SK-N-SH treated with all-trans-retinoic acid at 6 μM for 48 hours (cell line): ENCODE measurements around the gene ZNF488.

Experiments
- ATAC-seq: fragments of 200-7000 bp; cut with Tn5 transposase; 3 replicates; pipeline ENCODE4 v1.9.1; 2020; ENCODE audit warnings: mild to moderate bottlenecking, moderate library complexity
- ARNTL ChIP-seq: fragments of 450-650 bp; formaldehyde crosslinking; IDR thresholded peaks from 2 replicates; pipeline ENCODE4 v1.5.0; 2020; ENCODE audit warnings: low read depth, mild to moderate bottlenecking, moderate library complexity, borderline replicate concordance
- CSDC2 ChIP-seq: fragments of 250-450 bp; sonication (Bioruptor Pico); IDR thresholded peaks from 2 replicates; pipeline ENCODE4 v1.5.0; 2020; ENCODE audit warnings: mild to moderate bottlenecking, moderate library complexity
- ESRRG ChIP-seq: fragments of 250-450 bp; sonication (Bioruptor Pico); IDR thresholded peaks from 2 replicates; pipeline ENCODE4 v1.6.1; 2021; ENCODE audit warnings: mild to moderate bottlenecking
- ISL1 ChIP-seq: fragments of 250-450 bp; sonication (Bioruptor Pico); IDR thresholded peaks from 2 replicates; pipeline ENCODE4 v2.1.2; 2022; ENCODE audit warnings: mild to moderate bottlenecking, moderate library complexity
- RARB ChIP-seq: fragments of 250-450 bp; sonication (Bioruptor Pico); IDR thresholded peaks from 2 replicates; pipeline ENCODE4 v1.8.0; 2021; ENCODE audit warnings: mild to moderate bottlenecking, moderate library complexity
- SNAI2 ChIP-seq: fragments of 250-450 bp; sonication (Bioruptor Pico); IDR thresholded peaks from 2 replicates; pipeline ENCODE4 v1.5.0; 2020; ENCODE audit warnings: mild to moderate bottlenecking, moderate library complexity
- TOX ChIP-seq: fragments of 250-450 bp; sonication (Bioruptor Pico); IDR thresholded peaks from 2 replicates; pipeline ENCODE4 v1.8.0; 2021; ENCODE audit warnings: mild to moderate bottlenecking, moderate library complexity, borderline replicate concordance
- ZC3H10 ChIP-seq: fragments of 250-450 bp; sonication (Bioruptor Pico); IDR thresholded peaks from 2 replicates; pipeline ENCODE4 v1.5.1; 2021; ENCODE audit warnings: mild to moderate bottlenecking, moderate library complexity
- ZFP3 ChIP-seq: fragments of 250-450 bp; sonication (Bioruptor Pico); IDR thresholded peaks from 2 replicates; pipeline ENCODE4 v1.5.0; 2020; ENCODE audit warnings: mild to moderate bottlenecking, moderate library complexity
- ZNF565 ChIP-seq: fragments of 450-650 bp; formaldehyde crosslinking; conservative IDR thresholded peaks from 2 replicates; pipeline ENCODE4 v1.5.0; 2020; ENCODE audit warnings: low read depth, mild to moderate bottlenecking, moderate library complexity
- ZNF70 ChIP-seq: fragments of 450-650 bp; formaldehyde crosslinking; IDR thresholded peaks from 2 replicates; pipeline ENCODE4 v1.5.0; 2020; ENCODE audit warnings: mild to moderate bottlenecking, moderate library complexity
- ZNF8 ChIP-seq: fragments of 450-650 bp; formaldehyde crosslinking; IDR thresholded peaks from 2 replicates; pipeline ENCODE4 v1.5.0; 2020; ENCODE audit warnings: mild to moderate bottlenecking, moderate library complexity
- TF ChIP-seq, protein P1 (sequence below): fragments of 250-450 bp; sonication (Bioruptor Pico); IDR thresholded peaks from 2 replicates; pipeline ENCODE4 v1.5.1; 2021; ENCODE audit warnings: mild to moderate bottlenecking, moderate library complexity
- TF ChIP-seq, protein P2 (sequence below): fragments of 250-450 bp; sonication (Bioruptor Pico); IDR thresholded peaks from 2 replicates; pipeline ENCODE4 v1.5.1; 2020; ENCODE audit warnings: low read depth, mild to moderate bottlenecking, moderate library complexity
- TF ChIP-seq, protein P3 (sequence below): fragments of 250-450 bp; sonication (Bioruptor Pico); IDR thresholded peaks from 2 replicates; pipeline ENCODE4 v1.8.0; 2021; ENCODE audit warnings: low read depth, mild to moderate bottlenecking, moderate library complexity, borderline replicate concordance
- TF ChIP-seq, protein P4 (sequence below): fragments of 250-450 bp; sonication (Bioruptor Pico); IDR thresholded peaks from 2 replicates; pipeline ENCODE4 v1.5.0; 2020; ENCODE audit warnings: mild to moderate bottlenecking, moderate library complexity
- TF ChIP-seq, protein P5 (sequence below): fragments of 250-450 bp; sonication (Bioruptor Pico); IDR thresholded peaks from 2 replicates; pipeline ENCODE4 v1.8.0; 2020; ENCODE audit warnings: mild to moderate bottlenecking, moderate library complexity, borderline replicate concordance

The ZNF488 gene

DNA sequence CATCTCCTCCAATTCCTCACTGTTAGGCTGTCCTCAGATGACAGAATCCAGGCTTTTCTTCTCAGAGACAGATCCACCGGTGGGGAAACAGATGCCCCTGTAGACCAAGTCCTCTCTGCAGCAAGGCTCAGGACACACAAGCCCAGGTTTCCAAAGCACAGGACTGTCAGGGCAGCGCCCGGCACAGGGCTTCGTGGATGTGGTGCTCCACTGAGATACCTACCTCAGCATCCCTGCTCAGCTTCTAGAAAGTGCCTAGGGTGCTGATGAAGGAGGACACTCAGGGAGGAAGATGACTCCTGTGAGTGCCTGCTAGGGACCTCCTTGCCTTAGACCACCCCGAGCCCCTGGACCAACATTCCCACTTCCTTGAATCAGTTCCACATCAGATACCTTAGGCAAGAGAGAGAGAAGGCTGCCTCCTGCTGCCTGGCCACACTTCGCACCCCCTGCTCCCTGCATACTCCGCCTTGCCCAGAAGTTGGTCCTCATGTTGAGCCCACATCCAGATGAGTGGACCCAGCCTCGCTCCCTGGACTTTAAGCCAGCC is 44.8 kb downstream of the ZNF488 start:
- TF ChIP-seq ZNF565 (CRISPR knock-in tag) (no peak), ISL1 (CRISPR knock-in tag) (no peak), ZC3H10 (CRISPR knock-in tag) (no peak), CSDC2 (CRISPR knock-in tag) (no peak), ZNF8 (CRISPR knock-in tag) (no peak), ZFP3 (no peak), ESRRG (CRISPR knock-in tag) (no peak), SNAI2 (no peak), TOX (CRISPR knock-in tag) (no peak), RARB (CRISPR knock-in tag) (no peak)
- TF ChIP-seq, protein P1, sequence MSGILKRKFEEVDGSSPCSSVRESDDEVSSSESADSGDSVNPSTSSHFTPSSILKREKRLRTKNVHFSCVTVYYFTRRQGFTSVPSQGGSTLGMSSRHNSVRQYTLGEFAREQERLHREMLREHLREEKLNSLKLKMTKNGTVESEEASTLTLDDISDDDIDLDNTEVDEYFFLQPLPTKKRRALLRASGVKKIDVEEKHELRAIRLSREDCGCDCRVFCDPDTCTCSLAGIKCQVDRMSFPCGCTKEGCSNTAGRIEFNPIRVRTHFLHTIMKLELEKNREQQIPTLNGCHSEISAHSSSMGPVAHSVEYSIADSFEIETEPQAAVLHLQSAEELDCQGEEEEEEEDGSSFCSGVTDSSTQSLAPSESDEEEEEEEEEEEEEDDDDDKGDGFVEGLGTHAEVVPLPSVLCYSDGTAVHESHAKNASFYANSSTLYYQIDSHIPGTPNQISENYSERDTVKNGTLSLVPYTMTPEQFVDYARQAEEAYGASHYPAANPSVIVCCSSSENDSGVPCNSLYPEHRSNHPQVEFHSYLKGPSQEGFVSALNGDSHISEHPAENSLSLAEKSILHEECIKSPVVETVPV (CRISPR knock-in tag) = no peak
- TF ChIP-seq, protein P2, sequence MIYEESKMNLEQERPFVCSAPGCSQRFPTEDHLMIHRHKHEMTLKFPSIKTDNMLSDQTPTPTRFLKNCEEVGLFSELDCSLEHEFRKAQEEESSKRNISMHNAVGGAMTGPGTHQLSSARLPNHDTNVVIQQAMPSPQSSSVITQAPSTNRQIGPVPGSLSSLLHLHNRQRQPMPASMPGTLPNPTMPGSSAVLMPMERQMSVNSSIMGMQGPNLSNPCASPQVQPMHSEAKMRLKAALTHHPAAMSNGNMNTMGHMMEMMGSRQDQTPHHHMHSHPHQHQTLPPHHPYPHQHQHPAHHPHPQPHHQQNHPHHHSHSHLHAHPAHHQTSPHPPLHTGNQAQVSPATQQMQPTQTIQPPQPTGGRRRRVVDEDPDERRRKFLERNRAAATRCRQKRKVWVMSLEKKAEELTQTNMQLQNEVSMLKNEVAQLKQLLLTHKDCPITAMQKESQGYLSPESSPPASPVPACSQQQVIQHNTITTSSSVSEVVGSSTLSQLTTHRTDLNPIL = no peak
- TF ChIP-seq, protein P3, sequence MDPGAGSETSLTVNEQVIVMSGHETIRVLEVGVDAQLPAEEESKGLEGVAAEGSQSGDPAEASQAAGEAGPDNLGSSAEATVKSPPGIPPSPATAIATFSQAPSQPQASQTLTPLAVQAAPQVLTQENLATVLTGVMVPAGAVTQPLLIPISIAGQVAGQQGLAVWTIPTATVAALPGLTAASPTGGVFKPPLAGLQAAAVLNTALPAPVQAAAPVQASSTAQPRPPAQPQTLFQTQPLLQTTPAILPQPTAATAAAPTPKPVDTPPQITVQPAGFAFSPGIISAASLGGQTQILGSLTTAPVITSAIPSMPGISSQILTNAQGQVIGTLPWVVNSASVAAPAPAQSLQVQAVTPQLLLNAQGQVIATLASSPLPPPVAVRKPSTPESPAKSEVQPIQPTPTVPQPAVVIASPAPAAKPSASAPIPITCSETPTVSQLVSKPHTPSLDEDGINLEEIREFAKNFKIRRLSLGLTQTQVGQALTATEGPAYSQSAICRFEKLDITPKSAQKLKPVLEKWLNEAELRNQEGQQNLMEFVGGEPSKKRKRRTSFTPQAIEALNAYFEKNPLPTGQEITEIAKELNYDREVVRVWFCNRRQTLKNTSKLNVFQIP (CRISPR knock-in tag) = no peak
- TF ChIP-seq, protein P4, sequence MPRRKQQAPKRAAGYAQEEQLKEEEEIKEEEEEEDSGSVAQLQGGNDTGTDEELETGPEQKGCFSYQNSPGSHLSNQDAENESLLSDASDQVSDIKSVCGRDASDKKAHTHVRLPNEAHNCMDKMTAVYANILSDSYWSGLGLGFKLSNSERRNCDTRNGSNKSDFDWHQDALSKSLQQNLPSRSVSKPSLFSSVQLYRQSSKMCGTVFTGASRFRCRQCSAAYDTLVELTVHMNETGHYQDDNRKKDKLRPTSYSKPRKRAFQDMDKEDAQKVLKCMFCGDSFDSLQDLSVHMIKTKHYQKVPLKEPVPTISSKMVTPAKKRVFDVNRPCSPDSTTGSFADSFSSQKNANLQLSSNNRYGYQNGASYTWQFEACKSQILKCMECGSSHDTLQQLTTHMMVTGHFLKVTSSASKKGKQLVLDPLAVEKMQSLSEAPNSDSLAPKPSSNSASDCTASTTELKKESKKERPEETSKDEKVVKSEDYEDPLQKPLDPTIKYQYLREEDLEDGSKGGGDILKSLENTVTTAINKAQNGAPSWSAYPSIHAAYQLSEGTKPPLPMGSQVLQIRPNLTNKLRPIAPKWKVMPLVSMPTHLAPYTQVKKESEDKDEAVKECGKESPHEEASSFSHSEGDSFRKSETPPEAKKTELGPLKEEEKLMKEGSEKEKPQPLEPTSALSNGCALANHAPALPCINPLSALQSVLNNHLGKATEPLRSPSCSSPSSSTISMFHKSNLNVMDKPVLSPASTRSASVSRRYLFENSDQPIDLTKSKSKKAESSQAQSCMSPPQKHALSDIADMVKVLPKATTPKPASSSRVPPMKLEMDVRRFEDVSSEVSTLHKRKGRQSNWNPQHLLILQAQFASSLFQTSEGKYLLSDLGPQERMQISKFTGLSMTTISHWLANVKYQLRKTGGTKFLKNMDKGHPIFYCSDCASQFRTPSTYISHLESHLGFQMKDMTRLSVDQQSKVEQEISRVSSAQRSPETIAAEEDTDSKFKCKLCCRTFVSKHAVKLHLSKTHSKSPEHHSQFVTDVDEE (CRISPR knock-in tag) = no peak
- TF ChIP-seq, protein P5, sequence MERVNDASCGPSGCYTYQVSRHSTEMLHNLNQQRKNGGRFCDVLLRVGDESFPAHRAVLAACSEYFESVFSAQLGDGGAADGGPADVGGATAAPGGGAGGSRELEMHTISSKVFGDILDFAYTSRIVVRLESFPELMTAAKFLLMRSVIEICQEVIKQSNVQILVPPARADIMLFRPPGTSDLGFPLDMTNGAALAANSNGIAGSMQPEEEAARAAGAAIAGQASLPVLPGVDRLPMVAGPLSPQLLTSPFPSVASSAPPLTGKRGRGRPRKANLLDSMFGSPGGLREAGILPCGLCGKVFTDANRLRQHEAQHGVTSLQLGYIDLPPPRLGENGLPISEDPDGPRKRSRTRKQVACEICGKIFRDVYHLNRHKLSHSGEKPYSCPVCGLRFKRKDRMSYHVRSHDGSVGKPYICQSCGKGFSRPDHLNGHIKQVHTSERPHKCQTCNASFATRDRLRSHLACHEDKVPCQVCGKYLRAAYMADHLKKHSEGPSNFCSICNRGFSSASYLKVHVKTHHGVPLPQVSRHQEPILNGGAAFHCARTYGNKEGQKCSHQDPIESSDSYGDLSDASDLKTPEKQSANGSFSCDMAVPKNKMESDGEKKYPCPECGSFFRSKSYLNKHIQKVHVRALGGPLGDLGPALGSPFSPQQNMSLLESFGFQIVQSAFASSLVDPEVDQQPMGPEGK = no peak
- TF ChIP-seq, all 23 proteins: peak for 0
- no peak for ATAC-seq

DNA sequence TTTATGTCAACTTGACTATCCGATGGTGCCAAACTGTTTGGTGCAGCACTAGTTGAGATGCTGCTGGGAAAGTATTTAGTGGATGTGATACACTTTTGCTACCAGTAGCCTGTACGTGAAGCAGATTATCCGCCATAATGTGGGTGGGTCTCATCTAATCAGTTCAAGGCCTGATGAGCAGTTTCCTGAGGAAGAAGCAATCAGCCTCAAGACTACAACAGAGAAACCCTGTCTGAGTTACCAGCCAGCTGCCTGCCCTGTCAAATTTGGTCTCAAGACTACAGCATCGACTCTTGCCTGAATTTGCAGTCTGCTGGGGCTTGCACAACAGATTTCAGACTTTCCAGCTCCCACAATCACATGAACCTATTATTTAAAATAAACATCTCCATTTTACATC is 46.8 kb downstream of the ZNF488 start:
- ATAC-seq = no peak

DNA sequence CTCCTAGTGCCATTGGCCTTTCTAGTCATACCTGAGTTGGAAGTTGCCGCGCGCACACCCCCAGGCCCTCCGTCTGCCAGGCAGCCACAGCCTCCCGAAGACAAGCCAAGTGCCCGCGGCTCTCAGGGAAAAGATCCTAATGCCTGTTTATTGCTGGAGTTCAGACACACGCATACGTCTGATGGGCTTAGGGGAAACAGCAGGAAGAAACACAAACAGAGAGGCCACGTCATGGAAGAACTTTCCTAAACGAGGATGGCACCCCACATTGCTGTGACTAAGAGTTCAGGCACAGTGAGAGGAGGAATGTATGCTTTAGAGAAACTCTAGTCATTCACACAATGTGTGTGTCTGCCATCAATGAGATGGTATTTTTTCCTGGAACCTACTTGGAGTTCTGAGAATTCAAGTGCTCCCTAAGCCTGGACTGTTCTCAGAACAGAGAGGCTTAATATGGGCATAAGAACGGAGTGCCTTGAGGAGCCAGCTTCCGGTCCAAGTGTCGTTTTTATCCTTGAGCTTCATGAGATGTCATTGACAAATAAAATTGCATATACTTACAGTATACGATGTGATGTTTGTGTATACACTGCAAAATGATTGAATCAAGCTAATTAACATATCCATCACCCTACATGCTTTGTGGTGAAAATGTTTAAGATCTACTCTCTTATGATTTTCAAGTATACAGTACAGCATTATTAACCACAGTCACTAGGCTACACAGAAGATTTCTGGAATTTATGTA is 47.5 kb downstream of the ZNF488 start:
- no peak for ATAC-seq
- TF ChIP-seq ZNF70 (CRISPR knock-in tag) = no peak
- TF ChIP-seq, all 23 proteins: peak for 0

More for the DNA sequence above, 46.8 kb downstream of the ZNF488 start:
- no peak for TF ChIP-seq ZNF8 (CRISPR knock-in tag)
- TF ChIP-seq ZNF70 (CRISPR knock-in tag) = no peak
- no peak for TF ChIP-seq TOX (CRISPR knock-in tag)
- no peak for TF ChIP-seq ESRRG (CRISPR knock-in tag)
- TF ChIP-seq SNAI2 = no peak
- TF ChIP-seq, all 23 proteins: peak for 0

DNA sequence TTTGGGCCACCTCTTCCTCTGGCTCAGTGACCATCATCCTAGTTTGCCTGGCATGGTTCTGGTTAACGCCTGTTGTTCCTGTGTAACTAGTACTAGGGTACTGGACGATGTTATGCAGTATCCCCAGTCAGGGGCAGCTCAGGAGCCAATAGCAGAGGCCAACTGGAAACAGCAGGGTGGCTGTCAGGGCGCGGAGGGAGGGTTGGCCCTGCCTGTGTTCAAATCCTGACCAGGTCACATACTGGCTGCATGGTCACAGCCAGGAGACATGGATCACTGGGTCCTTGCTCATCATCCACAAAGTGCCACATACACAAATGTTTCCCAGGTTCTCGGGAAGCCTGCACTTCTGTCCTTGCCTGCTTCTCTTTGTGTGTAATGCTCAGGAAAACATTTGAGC is 48.2 kb downstream of the ZNF488 start:
- no peak for TF ChIP-seq ARNTL
- TF ChIP-seq, protein P2 = no peak
- ATAC-seq = no peak
